H9 (cell line): Measurements from ENCODE around the gene KIT. TPM values are rescaled to one million over a fixed set of nuclear protein-coding genes. Genes with fewer than 3 reads are reported as not detected.

ENCODE experiments used
- DNase-seq: peaks from one replicate; pipeline ENCODE4 v3.0.0-alpha.2; 2017
- H2AFZ ChIP-seq: one replicate; pipeline ENCODE4 v1.6.1; 2013; ENCODE audit warnings: mild to moderate bottlenecking, low read length, control low read depth, moderate library complexity
- H2AK5ac ChIP-seq: 2 replicates; pipeline ENCODE4 v1.6.1; 2013; ENCODE audit warnings: low read length, control low read depth, mixed read lengths; ENCODE audit not compliant: insufficient read length
- H2BK120ac ChIP-seq: one replicate; pipeline ENCODE4 v1.6.1; 2013; ENCODE audit warnings: low read depth, mild to moderate bottlenecking, low read length, control low read depth, inconsistent platforms; ENCODE audit not compliant: poor library complexity, severe bottlenecking
- H2BK12ac ChIP-seq: 2 replicates; pipeline ENCODE4 v1.6.1; 2013; ENCODE audit warnings: low read length, control low read depth, mixed read lengths, low read depth; ENCODE audit not compliant: insufficient read length
- H2BK15ac ChIP-seq: 2 replicates; pipeline ENCODE4 v1.6.1; 2013; ENCODE audit warnings: low read depth, low read length, control low read depth
- H2BK20ac ChIP-seq: one replicate; pipeline ENCODE4 v1.6.1; 2013; ENCODE audit warnings: low read depth, mild to moderate bottlenecking, low read length, control low read depth, inconsistent platforms; ENCODE audit not compliant: poor library complexity, severe bottlenecking
- H2BK5ac ChIP-seq: 2 replicates; pipeline ENCODE4 v1.6.1; 2013; ENCODE audit warnings: low read length, control low read depth, mixed read lengths; ENCODE audit not compliant: insufficient read length
- H3K14ac ChIP-seq: 2 replicates; pipeline ENCODE4 v1.6.1; 2013; ENCODE audit warnings: low read length, control low read depth; ENCODE audit not compliant: insufficient read depth
- H3K18ac ChIP-seq: 2 replicates; pipeline ENCODE4 v1.6.1; 2013; ENCODE audit warnings: low read depth, mild to moderate bottlenecking, mixed read lengths, low read length, control low read depth; ENCODE audit not compliant: insufficient read length
- H3K23ac ChIP-seq: 2 replicates; pipeline ENCODE4 v1.6.1; 2013; ENCODE audit warnings: low read length, control low read depth, mixed read lengths, low read depth; ENCODE audit not compliant: insufficient read length
- H3K23me2 ChIP-seq: 2 replicates; pipeline ENCODE4 v1.6.1; 2013; ENCODE audit warnings: low read depth, mild to moderate bottlenecking, mixed read lengths, low read length, control low read depth; ENCODE audit not compliant: insufficient read length, poor library complexity, severe bottlenecking
- H3K27ac ChIP-seq: 2 replicates; pipeline ENCODE4 v1.5.1; 2013; ENCODE audit warnings: low read length, control low read depth, mixed read lengths, low read depth; ENCODE audit not compliant: insufficient read length
- H3K27me3 ChIP-seq: 2 replicates; pipeline ENCODE4 v1.6.1; 2013; ENCODE audit warnings: low read length, control low read depth, inconsistent platforms; ENCODE audit not compliant: insufficient read depth
- H3K4ac ChIP-seq: 2 replicates; pipeline ENCODE4 v1.6.1; 2013; ENCODE audit warnings: low read depth, mild to moderate bottlenecking, control low read depth, inconsistent platforms, low read length, moderate library complexity
- H3K4me1 ChIP-seq: 2 replicates; pipeline ENCODE4 v1.6.1; 2013; ENCODE audit warnings: low read length, control low read depth, inconsistent platforms; ENCODE audit not compliant: insufficient read depth
- H3K4me2 ChIP-seq: 2 replicates; pipeline ENCODE4 v1.6.1; 2013; ENCODE audit warnings: low read length, control low read depth, mixed read lengths; ENCODE audit not compliant: insufficient read length, insufficient read depth
- H3K56ac ChIP-seq: 2 replicates; pipeline ENCODE4 v1.6.1; 2013; ENCODE audit warnings: low read depth, mild to moderate bottlenecking, mixed read lengths, low read length, control low read depth; ENCODE audit not compliant: insufficient read length
- H3K79me1 ChIP-seq: 2 replicates; pipeline ENCODE4 v1.6.1; 2013; ENCODE audit warnings: low read depth, mild to moderate bottlenecking, moderate library complexity, low read length, control low read depth, inconsistent platforms; ENCODE audit not compliant: insufficient read depth, poor library complexity, severe bottlenecking
- H3K79me2 ChIP-seq: 2 replicates; pipeline ENCODE4 v1.6.1; 2013; ENCODE audit warnings: low read length, control low read depth, inconsistent platforms; ENCODE audit not compliant: insufficient read depth
- H3K9ac ChIP-seq: 2 replicates; pipeline ENCODE4 v1.6.1; 2013; ENCODE audit warnings: low read length, control low read depth, mixed read lengths; ENCODE audit not compliant: insufficient read length; ENCODE audit errors: extremely low read depth
- H3K9me3 ChIP-seq: one replicate; pipeline ENCODE4 v1.6.1; 2013; ENCODE audit warnings: low read depth, low read length, inconsistent platforms; ENCODE audit not compliant: control insufficient read depth
- H3T11ph ChIP-seq: one replicate; pipeline ENCODE4 v1.6.1; 2013; ENCODE audit warnings: mild to moderate bottlenecking, low read length, control low read depth, inconsistent platforms
- H4K20me1 ChIP-seq: one replicate; pipeline ENCODE4 v1.6.1; 2013; ENCODE audit not compliant: control insufficient read depth, insufficient read length, insufficient read depth
- H4K5ac ChIP-seq: 2 replicates; pipeline ENCODE4 v1.6.1; 2013; ENCODE audit warnings: low read depth, mild to moderate bottlenecking, mixed read lengths, low read length, control low read depth; ENCODE audit not compliant: insufficient read length
- H4K8ac ChIP-seq: replicated peaks from 2 replicates; pipeline ENCODE4 v1.6.1; 2013; ENCODE audit warnings: low read length, control low read depth, mixed read lengths, low read depth; ENCODE audit not compliant: insufficient read length
- H4K91ac ChIP-seq: 2 replicates; pipeline ENCODE4 v1.6.1; 2013; ENCODE audit warnings: low read depth, mild to moderate bottlenecking, moderate library complexity, mixed read lengths, low read length, control low read depth; ENCODE audit not compliant: insufficient read length
- H3K27ac Mint-ChIP-seq, 3 experiments: 2 replicates in 2 of 3; 3 replicates in 1 of 3; pipeline ENCODE4 v1.8.0; 2020 to 2021; ENCODE audit warnings: mixed read lengths in 3 of 3, mild to moderate bottlenecking in 1 of 3, moderate library complexity in 1 of 3
- H3K27me3 Mint-ChIP-seq: 2 replicates; pipeline ENCODE4 v1.8.0; 2021; ENCODE audit warnings: low read depth, mild to moderate bottlenecking, moderate library complexity, mixed read lengths
- H3K36me3 Mint-ChIP-seq, 3 experiments: 2 replicates in 2 of 3; 3 replicates in 1 of 3; pipeline ENCODE4 v1.8.0; 2020 to 2021; ENCODE audit warnings: low read depth in 3 of 3, mixed read lengths in 3 of 3; ENCODE audit not compliant: insufficient read depth in 1 of 3
- H3K4me1 Mint-ChIP-seq, 2 experiments: 2 replicates each; pipeline ENCODE4 v1.8.0; 2020; ENCODE audit warnings: mixed read lengths in 2 of 2
- H3K4me3 Mint-ChIP-seq, 2 experiments: 2 replicates in 1 of 2; 3 replicates in 1 of 2; pipeline ENCODE4 v1.8.0; 2020 to 2021; ENCODE audit warnings: mild to moderate bottlenecking in 2 of 2, mixed read lengths in 2 of 2, moderate library complexity in 1 of 2
- H3K9me3 Mint-ChIP-seq, 2 experiments: 2 replicates in 1 of 2; 3 replicates in 1 of 2; pipeline ENCODE4 v1.8.0; 2020; ENCODE audit warnings: mild to moderate bottlenecking in 2 of 2, mixed read lengths in 2 of 2, moderate library complexity in 1 of 2
- CTCF ChIP-seq: fragments of 200-600 bp; sonication (generic); conservative IDR thresholded peaks from 3 replicates; pipeline ENCODE4 v1.8.0; 2021; ENCODE audit warnings: antibody characterized with exemption, mild to moderate bottlenecking
- WGBS: extraction: QIAGEN DNeasy Blood & Tissue Kit; methylation state at CpG from one replicate; pipeline ENCODE4 v1.1.7; 2013; ENCODE audit warnings: missing lambda C conversion rate, low lambda C conversion rate, mixed read lengths; ENCODE audit not compliant: insufficient read length; ENCODE audit errors: extremely low coverage; 5-methylcytosine and 5-hydroxymethylcytosine counted together
- total RNA-seq: library from RNA; stranded (reverse); gene quantifications from 2 replicates; pipeline ENCODE4 v1.2.1, GENCODE V29; 2021

Gene KIT
- total RNA-seq, 1 experiment from 2014 or later, result 6.7 TPM

- Histone ChIP-seq H4K20me1 (no peaks in the 10 kb centered on the region), H3K14ac (no peak overlapping the region), H3K9ac (no peak overlapping the region), H3T11ph (no peak overlapping the region), H3K4me1 (peaks cover 4% of the 10 kb centered on the region; the same call in 1 of the 2 replicates), H3K4ac (no peak overlapping the region), H2BK15ac (no peak overlapping the region), H3K79me2 (no peaks in the 10 kb centered on the region; the same call in 1 of the 2 replicates), H2BK120ac (no peak overlapping the region), H4K91ac (no peak overlapping the region), H2AK5ac (no peak overlapping the region), H3K79me1 (no peaks in the 10 kb centered on the region), H2BK20ac (no peak overlapping the region), H3K56ac (no peak overlapping the region), H3K4me2 (no peak overlapping the region), H3K18ac (no peak overlapping the region), H3K23me2 (peaks cover 21% of the 10 kb centered on the region), H3K23ac (no peak overlapping the region), H3K27ac (no peak overlapping the region), H3K27me3 (peaks cover 9% of the 10 kb centered on the region; the same call in 1 of the 2 replicates), H2AFZ (no peak overlapping the region), H4K5ac (no peak overlapping the region), H4K8ac (no peak overlapping the region), H3K9me3 (no peaks in the 10 kb centered on the region), H2BK12ac (no peak overlapping the region), H2BK5ac (no peak overlapping the region)
- H3K4me3 Mint-ChIP-seq, result no peak overlapping the region
- WGBS, result no CpG with 5 or more reads among the region's 4 CpGs
- no peaks in the 10 kb centered on the region; a peak in 1 of 7 replicates for H3K36me3 Mint-ChIP-seq
- no peak for DNase-seq
- H3K9me3 Mint-ChIP-seq, result no peaks in the 10 kb centered on the region; a peak in 1 of 5 replicates
- H3K4me1 Mint-ChIP-seq, result peaks cover 19 to 35% of the 10 kb centered on the region in 2 experiments
- TF ChIP-seq CTCF, result no peak
- peaks cover 53% of the 10 kb centered on the region for H3K27me3 Mint-ChIP-seq
- H3K27ac Mint-ChIP-seq, result no peak overlapping the region
Observed at GRCh38 chr4:54661686-54662085, 3.9 kb downstream of the KIT start.
